ENCODE data around the gene PGR. TPM values are rescaled to one million over a fixed set of nuclear protein-coding genes. Genes with fewer than 3 reads are reported as not detected.

PGR gene
- total and polyA plus RNA-seq, 2 of the 8 experiments (the other 6 are each of a cell fraction or from before 2014, with no cell fraction given) = 0.03 to 0.35 TPM

GRCh38 chr11:100984668-100985067, 144.9 kb downstream of the PGR start:
- no peak overlapping the region for H2BK15ac ChIP-seq (ENCODE audit: low read length)
- no peak overlapping the region for H3K56ac ChIP-seq (replicated peaks; ENCODE audit: insufficient read length, low read depth, low read length)
- no peak overlapping the region for H4K8ac ChIP-seq (ENCODE audit: extremely low read depth, insufficient read depth, low read length)
- no peaks in the 10 kb centered on the region for H3K79me1 ChIP-seq (ENCODE audit: low read depth, low read length)
- H3K18ac ChIP-seq (ENCODE audit: extremely low read depth, low read length) = no peak overlapping the region
- H3K14ac ChIP-seq (ENCODE audit: insufficient read length) = no peak overlapping the region
- no peak overlapping the region for H2BK12ac ChIP-seq (ENCODE audit: low read depth, low read length)
- no peak overlapping the region for H2BK120ac ChIP-seq (replicated peaks; ENCODE audit: low read depth, low read length)
- no peak overlapping the region for H3K23ac ChIP-seq (ENCODE audit: insufficient read length)
- H3K79me2 ChIP-seq (ENCODE audit: control insufficient read depth in 1 of 2, insufficient read depth in 2 of 2, low read length in 2 of 2) = no peaks in the 10 kb centered on the region
- DNase-seq (ENCODE audit: low read depth in 1 of 2, low spot score in 2 of 2) (no peak), FAIRE-seq (no peak)
- 88% methylated on average over 3 of the region's 3 CpGs; no CpG with 5 or more reads in 1 of the 2 experiments for WGBS, 2 experiments (ENCODE audit: extremely low coverage in 1 of 2, insufficient coverage in 1 of 2, insufficient read length in 1 of 2, insufficient replicate concordance in 2 of 2, low coverage in 1 of 2, low lambda C conversion rate in 2 of 2, missing lambda C conversion rate in 1 of 2)
- no peak overlapping the region for H2BK20ac ChIP-seq (ENCODE audit: low read length)
- peaks cover 0 to 3% (median under 1%) of the 10 kb centered on the region in 4 experiments; a peak in 2 of 7 replicates for H3K27me3 ChIP-seq (replicated peaks in 1 of 4; ENCODE audit: control insufficient read depth in 3 of 4, extremely low read depth in 1 of 4, insufficient read depth in 3 of 4, low read length in 3 of 4)
- no peaks in the 10 kb centered on the region for H3K23me2 ChIP-seq (ENCODE audit: low read depth, low read length)
- no peak overlapping the region for H2AFZ ChIP-seq (ENCODE audit: low read length)
- no peak overlapping the region for H2BK5ac ChIP-seq (ENCODE audit: low read depth, low read length)
- ChIA-PET POLR2A (ENCODE audit: partially characterized antibody) (no interaction called here), CTCF (ENCODE audit: partially characterized antibody) (no interaction called here)
- peaks cover 2% of the 10 kb centered on the region in 2 experiments for H4K20me1 ChIP-seq (replicated peaks in 1 of 2; ENCODE audit: control insufficient read depth in 1 of 2, insufficient read depth in 2 of 2, low read length in 2 of 2)
- H3K4ac ChIP-seq (replicated peaks; ENCODE audit: insufficient read length, low read depth, low read length) = no peak overlapping the region
- no peak overlapping the region for H3K27ac ChIP-seq (ENCODE audit: low read depth, low read length)
- no peaks in the 10 kb centered on the region for H3K4me1 ChIP-seq (replicated peaks in 1 of 4; ENCODE audit: control insufficient read depth in 3 of 4, insufficient read depth in 4 of 4, low read length in 3 of 4)
- H3K9me3 ChIP-seq (ENCODE audit: insufficient read depth in 2 of 2, low read depth in 1 of 2, low read length in 1 of 2) = no peaks in the 10 kb centered on the region
- H3K9ac ChIP-seq (replicated peaks in 1 of 4; ENCODE audit: extremely low read depth in 1 of 4, low read depth in 3 of 4, low read length in 3 of 4) = no peak overlapping the region
- no peak overlapping the region for H2AK5ac ChIP-seq (ENCODE audit: low read depth, low read length)
- no peak overlapping the region for H4K5ac ChIP-seq (ENCODE audit: insufficient read length, low read depth, low read length)
- no peak overlapping the region for H3K4me2 ChIP-seq (ENCODE audit: insufficient read depth in 1 of 2, low read depth in 2 of 2, low read length in 2 of 2)
- H4K91ac ChIP-seq (replicated peaks; ENCODE audit: insufficient read length, low read length) = no peak overlapping the region
- TF ChIP-seq GABPA (IDR thresholded peaks at IDR 0.05; ENCODE audit: borderline replicate concordance, insufficient read depth, low read length) (no peak), BACH1 (IDR thresholded peaks at IDR 0.05; ENCODE audit: low read length) (no peak), POLR2A (IDR thresholded peaks at IDR 0.05; ENCODE audit: control extremely low read depth in 1 of 2, low read depth in 2 of 2, low read length in 2 of 2) (no peak), KDM5A (IDR thresholded peaks at IDR 0.05; ENCODE audit: low read length) (no peak), PHF8 (conservative IDR thresholded peaks at IDR 0.05; ENCODE audit: low read depth, low read length) (no peak), TEAD4 (IDR thresholded peaks at IDR 0.05; ENCODE audit: low read depth, low read length) (no peak), CTBP2 (IDR thresholded peaks at IDR 0.05; ENCODE audit: borderline replicate concordance, insufficient read depth, insufficient read length, low read length) (no peak), HDAC2 (IDR thresholded peaks at IDR 0.05; ENCODE audit: borderline replicate concordance in 1 of 2, low read depth in 2 of 2, low read length in 2 of 2) (no peak), SIN3A (conservative IDR thresholded peaks at IDR 0.05 in 1 of 2, IDR thresholded peaks at IDR 0.05 in 1 of 2; ENCODE audit: low read depth in 1 of 2, low read length in 2 of 2) (no peak), SRF (IDR thresholded peaks at IDR 0.05; ENCODE audit: low read depth, low read length) (no peak), KDM1A (IDR thresholded peaks at IDR 0.05; ENCODE audit: borderline replicate concordance, low read length) (no peak), MAFK (IDR thresholded peaks at IDR 0.05; ENCODE audit: low read depth, low read length) (no peak)
- no peak overlapping the region for H3K4me3 ChIP-seq (ENCODE audit: extremely low read depth in 1 of 4, insufficient read depth in 2 of 4, low read depth in 3 of 4, low read length in 4 of 4)
- peaks cover 0 to 3% (median 0%) of the 10 kb centered on the region in 4 experiments; a peak in 2 of 8 replicates for H3K36me3 ChIP-seq (ENCODE audit: control insufficient read depth in 2 of 4, insufficient read depth in 4 of 4, low read length in 3 of 4)
